Measurements from ENCODE around the gene FLRT2.

- TF ChIP-seq POLR2A (IDR thresholded peaks at IDR 0.05; ENCODE audit: borderline replicate concordance, extremely low read depth, insufficient read depth, insufficient read length) (no peak), SIN3A (IDR thresholded peaks at IDR 0.05; ENCODE audit: low read depth) (no peak), SP1 (IDR thresholded peaks at IDR 0.05; ENCODE audit: low read depth) (no peak), EZH2phosphoT487 (IDR thresholded peaks at IDR 0.05; ENCODE audit: borderline replicate concordance) (no peak)
Observed at GRCh38 chr14:85578357-85578756, 48.4 kb downstream of the FLRT2 start.

Data from HCT116 (cell line).